Heart left ventricle (tissue), 16 donors: ENCODE data around the gene DIAPH2. TPM values are rescaled to one million over a fixed set of nuclear protein-coding genes. Genes with fewer than 3 reads are reported as not detected.

Experiments
- ATAC-seq, 4 donors: fragments of 200-7000 bp; cut with Tn5 transposase; one replicate each; pipeline ENCODE4 v1.9.1; 2020 to 2022; ENCODE audit warnings: moderate library complexity in 4 of 4, mild to moderate bottlenecking in 3 of 4, moderate number of reproducible peaks in 1 of 4
- DNase-seq, 5 donors: peaks; one replicate each; pipeline ENCODE4 v3.0.0-alpha.2; 2020
- H3K27ac ChIP-seq, 12 donors: fragments of 200-600 bp; sonication (generic) in 4 of 12; one replicate each; pipeline versions ENCODE4 v1.5.0 to v1.8.0; 2016 to 2022; ENCODE audit warnings: mild to moderate bottlenecking in 2 of 12
- H3K27me3 ChIP-seq, 9 donors: fragments of 200-600 bp; sonication (generic) in 2 of 9; one replicate each; pipeline versions ENCODE4 v1.5.1 to v1.8.0; 2016 to 2022; ENCODE audit warnings: mild to moderate bottlenecking in 3 of 9
- H3K36me3 ChIP-seq, 9 donors: fragments of 200-600 bp; sonication (generic) in 2 of 9; one replicate each; pipeline versions ENCODE4 v1.5.0 to v1.8.0; 2018 to 2022; ENCODE audit warnings: mild to moderate bottlenecking in 2 of 9
- H3K4me1 ChIP-seq, 12 donors: fragments of 200-600 bp; sonication (generic) in 4 of 12; one replicate each; pipeline versions ENCODE4 v1.5.0 to v1.8.0; 2016 to 2022; ENCODE audit warnings: mild to moderate bottlenecking in 3 of 12
- H3K4me3 ChIP-seq, 12 donors: fragments of 200-600 bp; sonication (generic) in 4 of 12; one replicate each; pipeline versions ENCODE4 v1.5.0 to v1.8.0; 2017 to 2022; ENCODE audit warnings: mild to moderate bottlenecking in 9 of 12, moderate library complexity in 4 of 12
- H3K9me3 ChIP-seq, 12 donors: fragments of 200-600 bp; sonication (generic) in 4 of 12; one replicate each; pipeline versions ENCODE4 v1.5.0 to v1.8.0; 2016 to 2022; ENCODE audit warnings: mild to moderate bottlenecking in 1 of 12
- CTCF ChIP-seq, 12 donors: fragments of 200-600 bp; sonication (generic) in 4 of 12; IDR thresholded peaks; one replicate each; pipeline versions ENCODE4 v1.5.0 to v1.8.0; 2018 to 2022; ENCODE audit warnings: antibody characterized with exemption in 12 of 12, mild to moderate bottlenecking in 5 of 12
- POLR2A ChIP-seq, 2 donors: fragments of 450-650 bp; IDR thresholded peaks; one replicate each; pipeline ENCODE4 v1.6.1; 2017; ENCODE audit warnings: antibody characterized with exemption in 2 of 2, mild to moderate bottlenecking in 2 of 2, moderate library complexity in 2 of 2
- WGBS, 4 donors: extraction: QIAGEN DNeasy Blood & Tissue Kit in 2 of 4; methylation state at CpG; one replicate each; pipeline versions ENCODE4 v1.1.5 to v1.1.7; 2013 to 2018; 5-methylcytosine and 5-hydroxymethylcytosine counted together
- intact Hi-C, 10 donors: fragments of 100-400 bp; cut with DNase I; formaldehyde crosslinking; loops; one replicate each; pipeline versions ENCODE4 v1.11.1 to v1.14.2; 2022
- polyA plus RNA-seq, 2 donors: library from polyadenylated mRNA; stranded (reverse); fragments of 200-250 nt; gene quantifications; one replicate each; pipeline ENCODE4 v1.2.3, GENCODE V29; 2013
- total RNA-seq, 9 donors: library from RNA; depleted of rRNA in 2 of 9; stranded (reverse); fragments of >200 nt in 2 of 9; fragmentation: NEBNext Ultra II Directional in 3 of 9; extraction: Animal tissue kit (Norgen Biotek cat#: 25700) in 3 of 9; gene quantifications; one replicate each; pipeline versions ENCODE4 v1.1.0 to v1.2.4, GENCODE V29; 2016 to 2023
- donor health status: ischemic (EF 13 %, LVEDD 7.1; RV severe dilation, severe dysfunction).
- donor health status: healthy with polysubstance abuse.
- donor health status: DM: no; HTN: yes; CAD: no.
- donor health status: DM: no; HTN: no; CAD: no.
- donor health status: ischemic (EF 25% LVEDD 6.9; RV normal size, moderate dysfunction).
- donor health status: ischemic (EF 25% LVEDD 5.7; RV mildly dilated, moderate dysfunction).
- donor health status: healthy.
- donor health status: DM: yes; HTN: yes; CAD: no.
- donor health status: ischemic (EF 35%, LVEDD 5.7; RV mildly dilated, moderate dysfunction).
- donor health status: nonischemic (EF 11% LVEDD 7.7; RV severe dilation, severe dysfunction).
- donor health status: DM: yes; HTN: yes; CAD: no.
- donor health status: PGD.
- donor health status: ischemic (EF 29% LVEDD 5.4; RV normal size, mild dysfunction).
- donor health status: nonischemic (EF 23%, LVEDD 6.1; RV moderate dilation, normal function).

The DIAPH2 gene
- total and polyA plus RNA-seq, 11 donors = 3.7 to 18.8 (median 12.3) TPM

- no peak for ATAC-seq
- intact Hi-C loops = no loop called here
- no peak overlapping the region for H3K4me3 ChIP-seq
- no peak overlapping the region for H3K27ac ChIP-seq
- DNase-seq = no peak
- no peaks in the 10 kb centered on the region for H3K36me3 ChIP-seq
- TF ChIP-seq POLR2A (IDR thresholded peaks at IDR 0.05) (no peak), CTCF (IDR thresholded peaks at IDR 0.05) (no peak)
- no peaks in the 10 kb centered on the region for H3K9me3 ChIP-seq
- no peaks in the 10 kb centered on the region for H3K4me1 ChIP-seq
- H3K27me3 ChIP-seq = peaks cover 0 to 6% (median 0%) of the 10 kb centered on the region in 9 donors
- WGBS, 4 donors = 93 to 98% (median 96%) methylated on average over 5 to 6 of the region's 6 CpGs
Measured at GRCh38 chrX:97471071-97471470, 786.4 kb downstream of the DIAPH2 start.

DNA sequence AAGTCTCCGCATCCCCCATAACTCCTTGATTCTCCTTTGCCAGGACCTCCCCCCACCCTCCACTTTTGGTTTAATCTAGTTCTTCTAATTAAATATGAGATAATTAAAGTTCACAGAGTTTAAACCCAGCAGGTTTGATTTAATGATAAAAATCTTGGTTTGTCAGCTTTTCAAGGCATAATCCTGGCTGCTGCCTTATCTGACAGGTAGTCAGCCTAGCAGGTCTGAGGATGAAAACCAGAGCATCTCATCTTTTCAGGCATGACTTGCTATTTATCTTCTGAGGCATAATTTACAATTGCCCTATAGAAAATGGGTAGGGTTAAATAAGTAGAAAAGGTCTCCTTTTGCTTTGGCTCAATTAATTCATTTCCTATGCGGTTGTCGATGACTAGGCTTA is 790.3 kb downstream of the DIAPH2 start:
- intact Hi-C loops = no loop called here
- H3K27me3 ChIP-seq = peaks cover 0 to 6% (median 0%) of the 10 kb centered on the region in 9 donors
- H3K4me1 ChIP-seq = no peaks in the 10 kb centered on the region
- 95 to 99% (median 97%) methylated on average over 3 of the region's 3 CpGs for WGBS, 4 donors
- no peaks in the 10 kb centered on the region for H3K9me3 ChIP-seq
- DNase-seq = no peak
- no peak for ATAC-seq
- no peak overlapping the region for H3K4me3 ChIP-seq
- H3K36me3 ChIP-seq = no peaks in the 10 kb centered on the region
- TF ChIP-seq CTCF (IDR thresholded peaks at IDR 0.05) = no peak
- TF ChIP-seq POLR2A (IDR thresholded peaks at IDR 0.05) = no peak
- H3K27ac ChIP-seq = no peak overlapping the region

DNA sequence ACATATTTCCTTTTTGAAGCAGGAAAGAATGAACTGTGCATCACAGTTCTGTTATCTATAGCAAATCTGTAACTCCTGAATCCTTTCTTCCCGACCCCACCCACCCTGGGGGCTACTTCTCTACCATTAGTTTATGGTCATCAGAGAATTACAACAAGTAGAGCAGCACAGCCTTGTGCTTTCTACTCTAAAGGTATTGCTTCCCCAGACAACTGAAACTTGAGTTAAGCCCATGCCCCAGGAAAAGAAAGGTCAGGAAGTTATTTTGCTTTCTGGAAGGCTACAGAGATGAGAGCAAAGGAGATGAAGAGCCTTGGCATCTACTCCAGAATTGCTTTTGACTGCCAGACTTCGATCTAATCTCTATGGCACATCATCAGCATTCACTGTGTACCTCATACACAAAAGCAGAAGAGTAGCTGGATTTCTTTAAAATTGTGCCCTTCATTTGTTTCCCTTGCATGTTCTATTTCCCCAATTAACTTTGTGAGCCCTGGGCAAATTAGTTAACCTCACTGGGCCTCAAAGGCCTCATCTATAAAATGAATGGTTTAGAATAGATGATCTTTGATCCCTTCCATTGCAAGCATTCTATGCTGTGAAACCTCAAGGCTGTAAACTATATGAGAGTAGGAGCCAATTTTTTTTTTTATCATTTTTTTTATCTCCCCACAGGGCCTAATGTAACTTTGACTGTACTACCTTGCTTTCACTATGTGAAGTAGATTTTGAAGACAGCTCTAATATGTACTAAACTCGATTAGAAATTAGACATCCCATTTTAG is 794.7 kb downstream of the DIAPH2 start:
- no peaks in the 10 kb centered on the region for H3K9me3 ChIP-seq
- peaks cover 0 to 6% (median 0%) of the 10 kb centered on the region in 9 donors for H3K27me3 ChIP-seq
- ATAC-seq = no peak
- H3K36me3 ChIP-seq = no peaks in the 10 kb centered on the region
- no peak overlapping the region for H3K27ac ChIP-seq
- intact Hi-C loops = no loop called here
- no peak overlapping the region for H3K4me3 ChIP-seq
- 46 to 87% (median 70%) methylated on average over 3 of the region's 3 CpGs for WGBS, 4 donors
- H3K4me1 ChIP-seq = no peaks in the 10 kb centered on the region
- no peak for TF ChIP-seq POLR2A (IDR thresholded peaks at IDR 0.05)
- no peak for DNase-seq

DNA sequence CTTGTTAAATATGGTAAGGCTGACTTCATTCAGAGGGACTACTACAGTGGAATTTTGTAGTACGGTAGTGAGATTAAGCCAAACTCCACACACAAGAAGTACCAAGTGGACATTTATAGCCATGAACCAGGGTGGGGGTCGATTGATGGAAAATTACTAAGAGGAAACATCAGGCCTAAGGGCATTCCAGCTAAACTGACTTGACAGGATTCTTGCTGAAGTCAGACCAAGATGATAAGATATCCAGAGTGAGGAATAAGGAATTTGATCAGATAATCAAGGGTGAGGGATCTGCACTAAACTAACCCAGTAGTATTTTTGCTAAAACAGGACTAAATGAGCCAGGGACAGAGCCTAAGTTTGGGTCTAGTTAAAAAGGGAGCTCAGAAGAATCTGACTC is 796.6 kb downstream of the DIAPH2 start:
- intact Hi-C loops = no loop called here
- no peak overlapping the region for H3K4me3 ChIP-seq
- 60 to 72% (median 68%) methylated on average over 2 of the region's 2 CpGs for WGBS, 4 donors
- no peaks in the 10 kb centered on the region for H3K4me1 ChIP-seq
- no peak overlapping the region for H3K27ac ChIP-seq
- TF ChIP-seq POLR2A (IDR thresholded peaks at IDR 0.05) (no peak), CTCF (IDR thresholded peaks at IDR 0.05) (no peak)
- no peaks in the 10 kb centered on the region for H3K36me3 ChIP-seq
- no peak for DNase-seq
- ATAC-seq = no peak
- no peaks in the 10 kb centered on the region for H3K27me3 ChIP-seq
- no peaks in the 10 kb centered on the region for H3K9me3 ChIP-seq
